SK-N-SH (cell line): Measurements from ENCODE around the gene MINDY4. TPM values are rescaled to one million over a fixed set of nuclear protein-coding genes. Genes with fewer than 3 reads are reported as not detected.

Source experiments
- CTCF ChIA-PET: fragments of 300-600, 350-600 bp; formaldehyde crosslinking; extraction: SDS; loops from one replicate; lab custom pipeline; 2021; lab: Yijun Ruan, JAX
- POLR2A ChIA-PET: fragments of 350-600 bp; sonication (Branson Sonifier 250); formaldehyde crosslinking; extraction: SDS; loops from one replicate; lab custom pipeline; 2020; ENCODE audit warnings: antibody characterized with exemption, inconsistent platforms; lab: Yijun Ruan, JAX
- DNase-seq: peaks from one replicate; pipeline ENCODE4 v3.0.0; 2012
- H2AFZ ChIP-seq: fragments of 200-600 bp; sonication (generic); 2 replicates; pipeline ENCODE4 v1.8.1; 2016; ENCODE audit warnings: antibody characterized with exemption, mild to moderate bottlenecking, low read depth
- H3F3A ChIP-seq: fragments of 200-600 bp; sonication (generic); replicated peaks from 2 replicates; pipeline ENCODE3; 2016; ENCODE audit warnings: antibody characterized with exemption, mild to moderate bottlenecking; ENCODE audit not compliant: insufficient read depth
- H3K27ac ChIP-seq, 2 experiments: fragments of 200-500 bp in 1 of 2; fragments of 200-600 bp in 1 of 2; sonication (Bioruptor generic) in 1 of 2; sonication (generic), shearing (Covaris generic) in 1 of 2; 2 replicates each; pipeline versions ENCODE4 v1.5.1 to v1.6.1; 2014 to 2016; ENCODE audit warnings: low read depth in 2 of 2, inconsistent platforms in 1 of 2, low read length in 1 of 2, mild to moderate bottlenecking in 1 of 2, mixed read lengths in 1 of 2
- H3K27me3 ChIP-seq: fragments of 200-600 bp; sonication (generic), shearing (Covaris generic); 2 replicates; pipeline ENCODE4 v1.6.1; 2016; ENCODE audit warnings: mixed run types; ENCODE audit not compliant: insufficient read depth
- H3K36me3 ChIP-seq, 2 experiments: fragments of 200-500 bp in 1 of 2; fragments of 200-600 bp in 1 of 2; sonication (Bioruptor generic) in 1 of 2; sonication (generic) in 1 of 2; replicated peaks in 1 of 2; 2 replicates each; pipeline versions ENCODE3 to v1.5.1; 2014 to 2016; ENCODE audit warnings: low read length in 1 of 2, mild to moderate bottlenecking in 1 of 2; ENCODE audit not compliant: insufficient read depth in 2 of 2, control insufficient read depth in 1 of 2
- H3K4me1 ChIP-seq, 2 experiments: fragments of 200-500 bp in 1 of 2; fragments of 200-600 bp in 1 of 2; sonication (Bioruptor generic) in 1 of 2; sonication (generic), shearing (Covaris generic) in 1 of 2; 2 replicates each; pipeline versions ENCODE4 v1.5.1 to v1.6.1; 2014 to 2016; ENCODE audit warnings: low read depth in 1 of 2, low read length in 1 of 2, mixed run types in 1 of 2; ENCODE audit not compliant: insufficient read depth in 2 of 2, control insufficient read depth in 1 of 2
- H3K4me2 ChIP-seq: fragments of 200-600 bp; sonication (generic), shearing (Covaris generic); 2 replicates; pipeline ENCODE4 v1.6.1; 2017; ENCODE audit warnings: mixed run types
- H3K4me3 ChIP-seq, 2 experiments: fragments of 200-500 bp in 1 of 2; fragments of 200-600 bp in 1 of 2; sonication (Bioruptor generic) in 1 of 2; sonication (generic), shearing (Covaris generic) in 1 of 2; 2 replicates each; pipeline versions ENCODE4 v1.5.1 to v1.8.1; 2014 to 2016; ENCODE audit warnings: low read depth in 2 of 2, inconsistent platforms in 1 of 2, low read length in 1 of 2, mild to moderate bottlenecking in 1 of 2, mixed read lengths in 1 of 2, moderate library complexity in 1 of 2
- H3K79me2 ChIP-seq: fragments of 200-600 bp; sonication (generic); 2 replicates; pipeline ENCODE4 v1.8.1; 2017; ENCODE audit warnings: mild to moderate bottlenecking; ENCODE audit not compliant: insufficient read depth
- H3K9ac ChIP-seq: fragments of 200-600 bp; sonication (generic); 2 replicates; pipeline ENCODE4 v1.6.1; 2017; ENCODE audit warnings: mixed run types
- H3K9me2 ChIP-seq: fragments of 200-600 bp; sonication (generic); 2 replicates; pipeline ENCODE4 v1.6.1; 2017; ENCODE audit warnings: mixed run types
- H3K9me3 ChIP-seq: fragments of 200-600 bp; sonication (generic); 2 replicates; pipeline ENCODE4 v1.6.1; 2017; ENCODE audit warnings: mixed run types, mild to moderate bottlenecking, moderate library complexity
- H4K20me1 ChIP-seq: fragments of 200-600 bp; sonication (generic); 2 replicates; pipeline ENCODE4 v1.6.1; 2017; ENCODE audit warnings: mild to moderate bottlenecking, mixed run types; ENCODE audit not compliant: insufficient read depth
- CTCF ChIP-seq: fragments of 200-600 bp; sonication (generic); IDR thresholded peaks from 2 replicates; pipeline ENCODE4 v1.6.1; 2017; ENCODE audit warnings: antibody characterized with exemption, mild to moderate bottlenecking, moderate library complexity
- EZH2phosphoT487 ChIP-seq: fragments of 200-600 bp; sonication (generic); IDR thresholded peaks from 2 replicates; pipeline ENCODE4 v1.6.1; 2017; ENCODE audit warnings: low read depth, mixed run types, mild to moderate bottlenecking, antibody characterized with exemption, moderate library complexity, borderline replicate concordance
- FOXJ3 ChIP-seq: sonication (generic); formaldehyde crosslinking; IDR thresholded peaks from 2 replicates; pipeline ENCODE4 v1.5.1; 2020; ENCODE audit warnings: mild to moderate bottlenecking, missing genetic modification reagents
- FOXM1 ChIP-seq: IDR thresholded peaks from 2 replicates; pipeline ENCODE4 v1.4.0; 2012; ENCODE audit warnings: low read depth, mild to moderate bottlenecking
- MAX ChIP-seq: IDR thresholded peaks from 2 replicates; pipeline ENCODE4 v1.4.0; 2012; ENCODE audit warnings: low read depth
- MEF2A ChIP-seq: IDR thresholded peaks from 2 replicates; pipeline ENCODE4 v1.4.0; 2012; ENCODE audit warnings: low read depth, borderline replicate concordance
- MXI1 ChIP-seq: IDR thresholded peaks from 2 replicates; pipeline ENCODE4 v1.6.1; 2012; ENCODE audit warnings: mild to moderate bottlenecking, low read depth, low read length, improper control_type of control experiment
- RAD21 ChIP-seq: IDR thresholded peaks from 2 replicates; pipeline ENCODE4 v1.6.1; 2012; ENCODE audit warnings: mild to moderate bottlenecking, low read length
- REST ChIP-seq: IDR thresholded peaks from 2 replicates; pipeline ENCODE4 v1.6.1; 2012; ENCODE audit warnings: mild to moderate bottlenecking, low read depth, low read length, moderate library complexity
- YY1 ChIP-seq: IDR thresholded peaks from 2 replicates; pipeline ENCODE4 v1.4.0; 2012; ENCODE audit warnings: low read depth, mild to moderate bottlenecking
- WGBS: methylation state at CpG from one replicate; pipeline ENCODE4 v1.1.6; 2017; ENCODE audit warnings: low lambda C conversion rate; 5-methylcytosine and 5-hydroxymethylcytosine counted together
- polyA plus RNA-seq, 3 experiments: library from polyadenylated mRNA; depleted of rRNA; stranded (reverse); fragments of >200 nt; gene quantifications; 2 replicates each; pipeline ENCODE4 v1.2.3, GENCODE V29; 2012

Gene MINDY4
- polyA plus RNA-seq, 1 of the 3 experiments (the other 2 are of a cell fraction), result 1.8 TPM

- H3K36me3 ChIP-seq, result no peaks in the 10 kb centered on the region
- H3K4me2 ChIP-seq, result no peak overlapping the region
- ChIA-PET POLR2A (no interaction called here), CTCF (interaction anchor here (0.8 to 1.8 kb wide), 6 partner anchors 28 to 193 kb away, joined by 3 to 7 read pairs (median 4); no protein-coding TSS in a partner anchor)
- no peak for DNase-seq
- H3K9me3 ChIP-seq, result peaks cover 15% of the 10 kb centered on the region
- H3K27me3 ChIP-seq, result no peaks in the 10 kb centered on the region; the same call in 1 of the 2 replicates
- 15% methylated on average over 8 of the region's 8 CpGs for WGBS
- H3K79me2 ChIP-seq, result no peaks in the 10 kb centered on the region
- peaks cover 0 to 7% of the 10 kb centered on the region in 2 experiments; a peak in 1 of 4 replicates for H3K4me1 ChIP-seq
- H4K20me1 ChIP-seq, result no peaks in the 10 kb centered on the region
- TF ChIP-seq REST, result no peak
- no peak for TF ChIP-seq MEF2A
- no peak for TF ChIP-seq YY1
- TF ChIP-seq RAD21, result no peak
- no peak for TF ChIP-seq MAX
- no peak for TF ChIP-seq FOXJ3
- TF ChIP-seq EZH2phosphoT487, result no peak
- TF ChIP-seq CTCF, result no peak
- TF ChIP-seq FOXM1, result no peak
- no peak for TF ChIP-seq MXI1
- no peak overlapping the region for H3K9ac ChIP-seq
- H2AFZ ChIP-seq, result no peak overlapping the region
- no peaks in the 10 kb centered on the region for H3K9me2 ChIP-seq
- H3K27ac ChIP-seq, result no peak overlapping the region
- no peak overlapping the region for H3K4me3 ChIP-seq
- no peaks in the 10 kb centered on the region for H3F3A ChIP-seq
These were observed 170.5 kb downstream of the MINDY4 start for GRCh38 chr7:30941582-30942323.

Other genes with a start within 250 kb of the MINDY4 start
- gene GARS1, start 176.5 kb upstream of the MINDY4 start, polyA plus RNA-seq (2012; rRNA removed), result 301 and 344 TPM in 2 replicates
- gene CRHR2, start 89.0 kb upstream of the MINDY4 start, polyA plus RNA-seq (2012; rRNA removed), result not detected in 2 replicates
- not detected in 2 replicates for gene INMT, start 19.3 kb upstream of the MINDY4 start, polyA plus RNA-seq (2012; rRNA removed)
- 1.7 and 2.4 TPM in 2 replicates for gene AQP1, start 140.4 kb downstream of the MINDY4 start, polyA plus RNA-seq (2012; rRNA removed)
- gene GHRHR, start 192.5 kb downstream of the MINDY4 start, polyA plus RNA-seq (2012; rRNA removed), result not detected in 2 replicates